BJ (cell line): ENCODE data around the gene ETHE1. TPM values are rescaled to one million over a fixed set of nuclear protein-coding genes. Genes with fewer than 3 reads are reported as not detected.
"Not testable (repeated sequence)": the region's sequence is repeated elsewhere in the genome, so short reads cannot be mapped to it uniquely, and the experiment has no call there.

Experiments
- CTCF ChIA-PET: fragments of 350-600 bp; formaldehyde crosslinking; extraction: SDS; loops from one replicate; lab custom pipeline; 2021; ENCODE audit warnings: antibody characterized with exemption, inconsistent platforms; lab: Yijun Ruan, JAX
- POLR2A ChIA-PET: fragments of 300-600 bp; sonication (Branson Sonifier 250); formaldehyde crosslinking; extraction: SDS; loops from one replicate; lab custom pipeline; 2021; ENCODE audit warnings: antibody characterized with exemption; lab: Charles Lee
- DNase-seq: peaks from one replicate; pipeline ENCODE4 v3.0.0-alpha.2; 2011; ENCODE audit warnings: low read depth
- H3K27me3 ChIP-seq: 2 replicates; pipeline ENCODE4 v1.6.0; 2011; ENCODE audit warnings: low read length; ENCODE audit not compliant: control insufficient read depth, insufficient read depth
- H3K36me3 ChIP-seq: 2 replicates; pipeline ENCODE4 v1.5.1; 2011; ENCODE audit warnings: low read length; ENCODE audit not compliant: control insufficient read depth, insufficient read depth
- H3K4me3 ChIP-seq: 2 replicates; pipeline ENCODE4 v1.5.1; 2011; ENCODE audit warnings: low read depth, mild to moderate bottlenecking, control low read depth, low read length
- CTCF ChIP-seq: IDR thresholded peaks from 2 replicates; pipeline ENCODE4 v1.5.1; 2011; ENCODE audit warnings: low read depth, mild to moderate bottlenecking, control low read depth, inconsistent platforms, low read length, moderate library complexity; ENCODE audit not compliant: insufficient read depth
- polyA plus RNA-seq: library from polyadenylated mRNA; depleted of rRNA; stranded (reverse); fragments of >200 nt; gene quantifications from 2 replicates; pipeline ENCODE4 v1.2.3, GENCODE V29; 2011

The ETHE1 gene
- polyA plus RNA-seq, 1 experiment, result 261 TPM

DNA sequence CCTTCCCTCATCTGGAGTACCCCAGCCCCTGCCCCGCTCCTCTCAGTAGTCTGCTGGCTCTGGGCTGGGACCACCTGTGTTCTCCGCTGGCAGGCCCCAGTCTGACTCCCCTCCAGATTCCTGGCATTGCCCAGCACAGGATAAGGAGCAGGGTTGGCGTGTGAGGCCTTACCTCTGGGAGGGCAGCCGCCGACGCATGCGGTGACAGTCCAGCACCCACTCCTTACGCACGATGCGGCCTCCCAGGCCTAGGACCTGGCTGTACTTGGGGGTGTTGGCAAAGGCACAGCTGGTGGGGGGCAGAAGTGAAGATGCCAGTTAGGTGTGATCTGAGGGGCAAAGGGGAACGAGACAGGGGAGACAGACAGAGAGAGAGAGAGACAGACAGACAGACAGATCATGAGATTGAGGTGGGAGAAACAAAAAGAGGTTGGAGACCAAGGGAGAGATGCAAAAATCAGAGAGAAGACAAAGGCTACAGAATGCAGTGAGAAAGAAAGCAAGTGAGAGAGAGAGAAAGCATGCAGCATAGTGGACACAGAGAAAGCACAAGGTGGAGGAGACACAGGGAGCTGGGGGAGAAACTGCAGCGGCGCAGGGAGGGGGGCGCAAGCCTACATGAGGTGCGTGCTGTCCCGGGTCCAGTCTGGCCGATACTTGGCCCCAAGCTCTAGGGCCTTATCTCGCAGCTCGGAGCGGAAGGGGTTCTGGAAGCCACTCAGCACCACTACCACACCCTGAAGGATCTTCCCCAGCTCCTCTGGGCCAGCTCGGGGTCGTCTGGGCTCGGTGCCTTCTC lies 24.6 kb upstream of the ETHE1 start:
- DNase-seq, result no peak
- H3K27me3 ChIP-seq, result no peaks in the 10 kb centered on the region
- CTCF ChIA-PET, result interaction anchor here (6.3 kb wide), 1 partner anchor 15 kb away, joined by 39 read pairs; no protein-coding TSS in a partner anchor
- TF ChIP-seq CTCF, result no peak
- POLR2A ChIA-PET, result no interaction called here
- peaks cover 21% of the 10 kb centered on the region for H3K36me3 ChIP-seq
- H3K4me3 ChIP-seq, result no peak overlapping the region

DNA sequence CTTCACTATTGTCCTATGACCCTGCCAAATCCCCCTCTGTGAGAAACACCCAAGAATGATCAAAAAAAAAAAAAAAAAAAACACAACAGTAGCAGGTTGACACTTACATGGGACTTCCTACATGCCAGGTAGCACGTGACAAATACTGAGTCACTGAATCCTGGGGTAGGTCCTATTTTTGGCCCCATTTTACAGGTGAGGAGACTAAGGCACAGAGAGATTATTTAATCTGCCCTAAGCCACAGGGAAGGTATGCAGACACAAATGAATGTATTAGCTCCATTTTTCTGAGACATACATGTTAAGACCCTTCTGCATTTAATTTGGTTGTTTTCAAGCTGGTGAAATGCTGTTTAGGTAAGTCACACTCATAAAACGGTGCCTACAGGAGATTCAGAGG lies 21.7 kb upstream of the ETHE1 start:
- peaks cover 22% of the 10 kb centered on the region for H3K36me3 ChIP-seq
- CTCF ChIA-PET, result interaction anchor here (1.6 kb wide), 1 partner anchor 13 kb away, joined by 4 read pairs; no protein-coding TSS in a partner anchor
- no peak for DNase-seq
- no peak overlapping the region for H3K4me3 ChIP-seq
- TF ChIP-seq CTCF, result no peak
- H3K27me3 ChIP-seq, result no peaks in the 10 kb centered on the region
- POLR2A ChIA-PET, result no interaction called here

DNA sequence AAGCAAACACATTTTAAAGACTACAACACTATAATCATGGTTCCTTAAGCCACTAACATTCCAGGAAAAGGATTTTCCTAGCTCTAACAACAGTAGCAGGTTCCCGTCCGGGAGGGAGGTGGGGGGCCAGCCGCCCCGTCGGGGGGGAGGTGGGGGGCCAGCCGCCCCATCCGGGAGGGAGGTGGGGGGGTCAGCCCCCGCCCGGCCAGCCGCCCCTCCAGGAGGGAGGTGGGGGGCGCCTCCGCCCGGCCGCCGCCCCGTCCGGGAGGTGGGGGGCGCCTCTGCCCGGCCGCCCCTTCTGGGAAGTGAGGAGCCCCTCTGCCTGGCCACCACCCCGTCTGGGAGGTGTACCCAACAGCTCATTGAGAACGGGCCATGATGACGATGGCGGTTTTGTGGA lies 20.9 kb upstream of the ETHE1 start:
- H3K36me3 ChIP-seq, result peaks cover 20% of the 10 kb centered on the region
- H3K4me3 ChIP-seq, POLR2A ChIA-PET, CTCF ChIA-PET, DNase-seq, H3K27me3 ChIP-seq: not testable (repeated sequence)

- ChIA-PET POLR2A (no interaction called here), CTCF (interaction anchor here (1.0 kb wide), 1 partner anchor 11 kb away, joined by 3 read pairs; no protein-coding TSS in a partner anchor)
- DNase-seq, result no peak
- TF ChIP-seq CTCF, result no peak
- no peaks in the 10 kb centered on the region for H3K27me3 ChIP-seq
- peaks cover 16% of the 10 kb centered on the region for H3K36me3 ChIP-seq
- H3K4me3 ChIP-seq, result no peak overlapping the region
These were observed 19.6 kb upstream of the ETHE1 start for GRCh38 chr19:43546581-43546980.

DNA sequence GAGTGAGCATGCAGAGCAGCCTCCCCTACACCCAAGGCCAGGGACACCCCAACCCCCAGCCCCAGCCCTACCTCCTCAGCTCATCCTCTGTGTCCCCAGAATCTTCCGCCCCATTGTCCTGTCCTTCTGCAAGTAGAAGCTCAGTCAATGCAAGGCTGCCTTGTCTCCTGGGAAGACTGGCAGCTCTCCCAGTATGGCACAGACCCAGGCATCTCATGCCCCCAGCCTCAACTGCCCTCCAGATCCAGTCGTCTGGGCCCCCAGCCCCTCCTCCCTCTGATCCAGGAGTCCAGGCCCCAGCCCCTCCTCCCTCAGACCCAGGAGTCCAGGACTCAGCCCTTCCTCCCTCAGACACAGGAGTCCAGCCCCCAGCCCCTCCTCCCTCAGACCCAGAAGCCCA lies 19.0 kb upstream of the ETHE1 start:
- TF ChIP-seq CTCF, result no peak
- no peaks in the 10 kb centered on the region for H3K27me3 ChIP-seq
- no peak for DNase-seq
- ChIA-PET POLR2A (no interaction called here), CTCF (interaction anchor here (1.5 kb wide), 1 partner anchor 11 kb away, joined by 5 read pairs; no protein-coding TSS in a partner anchor)
- no peak overlapping the region for H3K4me3 ChIP-seq
- peaks cover 13% of the 10 kb centered on the region for H3K36me3 ChIP-seq
